ENCODE results near the gene SOX2. TPM values are rescaled to one million over a fixed set of nuclear protein-coding genes. Genes with fewer than 3 reads are reported as not detected.

Gene SOX2
- total RNA-seq: not detected

DNA sequence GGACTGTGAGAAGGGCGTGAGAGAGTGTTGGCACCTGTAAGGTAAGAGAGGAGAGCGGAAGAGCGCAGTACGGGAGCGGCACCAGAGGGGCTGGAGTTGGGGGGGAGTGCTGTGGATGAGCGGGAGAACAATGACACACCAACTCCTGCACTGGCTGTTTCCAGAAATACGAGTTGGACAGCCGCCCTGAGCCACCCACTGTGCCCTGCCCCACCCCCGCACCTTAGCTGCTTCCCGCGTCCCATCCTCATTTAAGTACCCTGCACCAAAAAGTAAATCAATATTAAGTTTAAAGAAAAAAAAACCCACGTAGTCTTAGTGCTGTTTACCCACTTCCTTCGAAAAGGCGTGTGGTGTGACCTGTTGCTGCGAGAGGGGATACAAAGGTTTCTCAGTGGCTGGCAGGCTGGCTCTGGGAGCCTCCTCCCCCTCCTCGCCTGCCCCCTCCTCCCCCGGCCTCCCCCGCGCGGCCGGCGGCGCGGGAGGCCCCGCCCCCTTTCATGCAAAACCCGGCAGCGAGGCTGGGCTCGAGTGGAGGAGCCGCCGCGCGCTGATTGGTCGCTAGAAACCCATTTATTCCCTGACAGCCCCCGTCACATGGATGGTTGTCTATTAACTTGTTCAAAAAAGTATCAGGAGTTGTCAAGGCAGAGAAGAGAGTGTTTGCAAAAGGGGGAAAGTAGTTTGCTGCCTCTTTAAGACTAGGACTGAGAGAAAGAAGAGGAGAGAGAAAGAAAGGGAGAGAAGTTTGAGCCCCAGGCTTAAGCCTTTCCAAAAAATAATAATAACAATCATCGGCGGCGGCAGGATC, at the start of gene SOX2:
TSS of gene SOX2 (plus strand) at position 601 of the 811 bp plus-strand sequence. CDS start 436 bp downstream, outside the sequence.
- Mint-ChIP-seq H3K27ac (peak within 1 kb of the TSS; percentile 46), H3K36me3 (ENCODE audit: low read depth) (peaks cover 4% of the 10 kb centered on the region), H3K4me1 (ENCODE audit: low read depth) (peaks cover 6% of the 10 kb centered on the region), H3K9me3 (ENCODE audit: insufficient read depth) (no peaks in the 10 kb centered on the region), H3K27me3 (ENCODE audit: low read depth) (peaks cover 63% of the 10 kb centered on the region), H3K4me3 (no peak within 1 kb of the TSS)
- ChIA-PET POLR2A (no interaction called here), CTCF (interaction anchor here (0.9 to 2.7 kb wide), 2 partner anchors 11 to 971 kb away, joined by 3 to 20 read pairs; no protein-coding TSS in a partner anchor)
- peak; percentile 32 for DNase-seq
- peak; percentile 50 for ATAC-seq

DNA sequence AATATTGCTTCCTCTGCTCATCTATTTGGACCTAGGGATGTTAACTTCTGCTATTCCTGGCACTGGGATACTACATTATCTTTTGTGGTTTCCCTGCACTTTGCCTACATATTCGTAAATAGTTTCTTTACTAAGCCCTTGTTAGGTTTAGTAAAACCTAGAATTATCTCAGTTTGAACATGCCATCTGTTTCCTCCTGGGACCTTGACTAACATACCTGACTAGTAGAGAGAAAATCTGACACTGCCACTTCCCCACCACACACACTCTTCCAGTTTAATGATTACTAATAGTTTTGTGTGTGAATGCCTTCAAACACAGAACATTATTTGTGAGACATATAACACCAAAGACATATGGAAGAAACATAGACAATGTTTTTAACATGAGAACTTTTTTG, 28.2 kb upstream of the SOX2 start:
- ATAC-seq: no peak
- Mint-ChIP-seq H3K9me3 (ENCODE audit: insufficient read depth) (no peaks in the 10 kb centered on the region), H3K27ac (no peak overlapping the region), H3K36me3 (ENCODE audit: low read depth) (no peaks in the 10 kb centered on the region), H3K27me3 (ENCODE audit: low read depth) (peaks cover 3% of the 10 kb centered on the region), H3K4me3 (no peak overlapping the region), H3K4me1 (ENCODE audit: low read depth) (no peaks in the 10 kb centered on the region)
- POLR2A ChIA-PET: no interaction called here
- DNase-seq: no peak
- CTCF ChIA-PET: no interaction called here

- Mint-ChIP-seq H3K9me3 (ENCODE audit: insufficient read depth) (no peaks in the 10 kb centered on the region), H3K4me1 (ENCODE audit: low read depth) (no peaks in the 10 kb centered on the region), H3K27me3 (ENCODE audit: low read depth) (peaks cover 8% of the 10 kb centered on the region)
These were observed 24.5 kb upstream of the SOX2 start for GRCh38 chr3:181687190-181687589.

GRCh38 chr3:181687731-181688130, 24.0 kb upstream of the SOX2 start:
- DNase-seq (no peak), ATAC-seq (no peak)
- H3K36me3 Mint-ChIP-seq (ENCODE audit: low read depth): no peaks in the 10 kb centered on the region
- H3K4me1 Mint-ChIP-seq (ENCODE audit: low read depth): no peaks in the 10 kb centered on the region
- ChIA-PET CTCF (no interaction called here), POLR2A (no interaction called here)
- H3K9me3 Mint-ChIP-seq (ENCODE audit: insufficient read depth): no peaks in the 10 kb centered on the region
- H3K27me3 Mint-ChIP-seq (ENCODE audit: low read depth): peaks cover 10% of the 10 kb centered on the region
- H3K27ac Mint-ChIP-seq: no peak overlapping the region
- H3K4me3 Mint-ChIP-seq: no peak overlapping the region

More at GRCh38 chr3:181687190-181687589, 24.5 kb upstream of the SOX2 start:
- no peak for ATAC-seq
- no peak for DNase-seq
- H3K4me3 Mint-ChIP-seq: no peak overlapping the region
- H3K36me3 Mint-ChIP-seq (ENCODE audit: low read depth): no peaks in the 10 kb centered on the region
- POLR2A ChIA-PET: no interaction called here
- CTCF ChIA-PET: no interaction called here
- no peak overlapping the region for H3K27ac Mint-ChIP-seq

DNA sequence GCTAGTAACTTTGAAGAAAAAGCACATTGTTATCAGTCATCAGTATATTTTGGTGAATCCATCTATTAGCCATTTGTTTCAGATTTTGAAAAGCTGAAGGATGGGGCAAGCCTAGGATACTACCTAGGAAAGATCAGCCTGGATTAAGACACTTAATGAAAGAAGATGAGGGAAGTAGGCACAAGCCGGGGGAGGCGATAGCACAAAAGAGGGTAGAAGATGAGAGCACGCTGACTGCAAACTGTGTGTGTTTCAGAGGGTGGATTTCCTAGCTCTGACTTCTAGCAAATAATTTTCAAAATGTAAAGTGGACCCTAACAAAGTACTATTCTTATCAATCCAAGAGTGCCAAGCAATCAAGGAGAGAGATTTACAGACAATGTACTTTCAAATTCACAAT, 22.2 kb upstream of the SOX2 start:
- Mint-ChIP-seq H3K27ac (no peak overlapping the region), H3K9me3 (ENCODE audit: insufficient read depth) (no peaks in the 10 kb centered on the region), H3K27me3 (ENCODE audit: low read depth) (peaks cover 13% of the 10 kb centered on the region), H3K4me1 (ENCODE audit: low read depth) (no peaks in the 10 kb centered on the region), H3K4me3 (no peak overlapping the region), H3K36me3 (ENCODE audit: low read depth) (no peaks in the 10 kb centered on the region)
- ChIA-PET POLR2A (no interaction called here), CTCF (interaction anchor here (1.3 kb wide), 1 partner anchor 12 kb away, joined by 4 read pairs; no protein-coding TSS in a partner anchor)
- no peak for ATAC-seq
- no peak for DNase-seq

DNA sequence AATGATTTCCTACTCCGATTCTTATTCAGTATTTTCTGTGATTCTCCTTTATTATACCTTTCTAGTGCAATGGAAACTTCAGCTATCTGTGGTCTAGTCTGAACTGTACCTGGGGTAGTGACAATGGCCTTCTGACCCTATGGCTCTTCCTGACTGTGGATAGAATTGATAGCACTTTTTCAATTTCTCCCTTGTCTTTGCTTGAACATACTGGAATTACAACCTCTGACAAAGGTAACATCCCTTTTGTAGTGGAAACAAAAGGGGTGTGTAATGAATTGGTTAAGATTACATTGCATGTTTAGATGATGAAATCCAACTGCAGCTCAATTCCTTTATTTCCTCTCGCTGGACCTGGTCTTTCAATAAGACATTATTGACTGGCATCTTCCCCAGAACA, 21.0 kb upstream of the SOX2 start:
- no peak for DNase-seq
- Mint-ChIP-seq H3K9me3 (ENCODE audit: insufficient read depth) (no peaks in the 10 kb centered on the region), H3K27me3 (ENCODE audit: low read depth) (peaks cover 20% of the 10 kb centered on the region), H3K4me3 (no peak overlapping the region), H3K4me1 (ENCODE audit: low read depth) (peaks cover 2% of the 10 kb centered on the region), H3K36me3 (ENCODE audit: low read depth) (no peaks in the 10 kb centered on the region), H3K27ac (no peak overlapping the region)
- POLR2A ChIA-PET: no interaction called here
- no peak for ATAC-seq
- CTCF ChIA-PET: no interaction called here

DNA sequence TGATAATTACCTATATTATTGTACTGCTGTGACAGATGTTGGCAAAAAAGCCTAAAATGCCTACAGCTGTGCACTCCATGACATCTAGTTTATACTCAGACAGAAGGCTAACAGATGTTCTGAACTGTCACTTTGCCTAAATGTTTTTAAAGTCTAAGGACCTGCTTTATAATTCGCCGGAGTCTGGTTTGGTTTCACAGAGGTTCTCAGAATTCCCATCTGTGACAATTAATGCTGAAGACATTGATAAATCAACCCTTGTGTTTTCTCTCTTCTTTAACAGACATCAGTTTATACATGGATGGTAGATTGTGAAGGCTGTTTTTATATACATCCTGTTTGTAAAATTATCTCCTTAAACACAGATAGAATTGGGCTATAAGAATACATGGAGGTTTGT, 19.8 kb upstream of the SOX2 start:
- ATAC-seq (no peak), DNase-seq (no peak)
- H3K9me3 Mint-ChIP-seq (ENCODE audit: insufficient read depth): no peaks in the 10 kb centered on the region
- ChIA-PET POLR2A (no interaction called here), CTCF (no interaction called here)
- H3K27ac Mint-ChIP-seq: no peak overlapping the region
- H3K36me3 Mint-ChIP-seq (ENCODE audit: low read depth): peaks cover 3% of the 10 kb centered on the region
- H3K27me3 Mint-ChIP-seq (ENCODE audit: low read depth): peaks cover 30% of the 10 kb centered on the region
- H3K4me3 Mint-ChIP-seq: no peak overlapping the region
- H3K4me1 Mint-ChIP-seq (ENCODE audit: low read depth): peaks cover 8% of the 10 kb centered on the region

DNA sequence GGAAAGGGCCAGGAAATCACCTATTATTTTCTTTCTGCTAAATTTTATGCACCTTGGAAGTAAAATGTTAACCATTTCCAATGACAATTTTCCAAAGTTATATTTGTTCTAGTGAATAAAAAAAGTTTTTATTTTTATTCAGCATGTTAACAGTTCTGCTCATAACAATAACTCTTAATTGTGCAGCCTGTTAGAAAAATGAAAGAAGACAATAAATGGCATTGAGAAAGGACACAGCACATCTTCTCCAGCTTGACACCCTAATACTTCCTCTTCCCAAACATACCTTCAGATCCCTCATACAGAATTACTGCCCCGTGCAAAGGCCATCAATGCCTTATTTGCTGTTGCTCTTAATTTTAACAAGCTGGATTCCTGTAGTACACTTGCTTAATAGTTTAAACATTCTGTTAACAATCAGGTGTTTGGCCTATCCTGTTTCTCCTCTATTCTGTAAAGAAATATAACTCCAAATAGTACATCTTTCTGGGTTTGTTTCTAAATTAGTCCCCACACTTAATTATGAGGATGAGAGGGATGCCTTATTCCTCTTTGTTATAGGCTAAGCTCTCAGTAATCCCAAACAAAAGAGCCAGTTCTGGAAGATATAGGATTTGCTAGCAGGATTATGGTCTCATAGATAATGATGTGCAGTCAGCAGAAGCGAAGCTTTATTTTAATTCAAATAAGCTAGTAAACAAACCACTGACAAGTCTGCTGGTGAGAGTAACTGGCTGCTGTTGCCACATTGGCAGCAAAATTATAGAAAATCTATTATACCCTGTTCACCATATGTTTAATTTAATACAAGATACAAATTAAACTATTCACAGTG, 19.2 kb upstream of the SOX2 start:
- Mint-ChIP-seq H3K4me3 (no peak overlapping the region), H3K9me3 (ENCODE audit: insufficient read depth) (no peaks in the 10 kb centered on the region), H3K27ac (no peak overlapping the region), H3K36me3 (ENCODE audit: low read depth) (peaks cover 3% of the 10 kb centered on the region), H3K4me1 (ENCODE audit: low read depth) (peaks cover 8% of the 10 kb centered on the region), H3K27me3 (ENCODE audit: low read depth) (peaks cover 33% of the 10 kb centered on the region)
- ATAC-seq: no peak
- no peak for DNase-seq
- CTCF ChIA-PET: interaction anchor here (1.4 kb wide), 1 partner anchor 9 kb away, joined by 3 read pairs; no protein-coding TSS in a partner anchor
- POLR2A ChIA-PET: no interaction called here

- H3K27ac Mint-ChIP-seq: no peak overlapping the region
- no peak for DNase-seq
- H3K9me3 Mint-ChIP-seq (ENCODE audit: insufficient read depth): no peaks in the 10 kb centered on the region
- CTCF ChIA-PET: interaction anchor here (1.4 kb wide), 1 partner anchor 9 kb away, joined by 3 read pairs; no protein-coding TSS in a partner anchor
- peaks cover 39% of the 10 kb centered on the region for H3K27me3 Mint-ChIP-seq (ENCODE audit: low read depth)
- POLR2A ChIA-PET: no interaction called here
- H3K4me3 Mint-ChIP-seq: no peak overlapping the region
- H3K36me3 Mint-ChIP-seq (ENCODE audit: low read depth): peaks cover 3% of the 10 kb centered on the region
- ATAC-seq: no peak
- H3K4me1 Mint-ChIP-seq (ENCODE audit: low read depth): peaks cover 8% of the 10 kb centered on the region
These were observed 18.4 kb upstream of the SOX2 start for GRCh38 chr3:181693280-181693679.

- Mint-ChIP-seq H3K9me3 (ENCODE audit: insufficient read depth) (no peaks in the 10 kb centered on the region), H3K27me3 (ENCODE audit: low read depth) (peaks cover 53% of the 10 kb centered on the region), H3K4me3 (no peak overlapping the region), H3K4me1 (ENCODE audit: low read depth) (peaks cover 8% of the 10 kb centered on the region), H3K27ac (no peak overlapping the region), H3K36me3 (ENCODE audit: low read depth) (peaks cover 3% of the 10 kb centered on the region)
- no peak for DNase-seq
- no peak for ATAC-seq
- POLR2A ChIA-PET: no interaction called here
- CTCF ChIA-PET: no interaction called here
These were observed 16.7 kb upstream of the SOX2 start for GRCh38 chr3:181694805-181695660.

GRCh38 chr3:181695661-181696491, 15.8 kb upstream of the SOX2 start:
- POLR2A ChIA-PET: no interaction called here
- Mint-ChIP-seq H3K36me3 (ENCODE audit: low read depth) (peaks cover 6% of the 10 kb centered on the region), H3K9me3 (ENCODE audit: insufficient read depth) (peaks cover 6% of the 10 kb centered on the region), H3K27me3 (ENCODE audit: low read depth) (peaks cover 57% of the 10 kb centered on the region), H3K27ac (no peak overlapping the region), H3K4me3 (peak overlapping the region; percentile 53), H3K4me1 (ENCODE audit: low read depth) (peaks cover 16% of the 10 kb centered on the region)
- no peak for ATAC-seq
- DNase-seq: no peak
- CTCF ChIA-PET: interaction anchor here (1.6 kb wide), 1 partner anchor 12 kb away, joined by 4 read pairs; no protein-coding TSS in a partner anchor

Data from activated CD8-positive, alpha-beta T cell treated with anti-CD3 and anti-CD28 coated beads, Interleukin-2, amount 10 ng/mL, durations not matched to agents 7 days and 5 days (primary cell).